H7 (cell line): ENCODE data around the gene JMJD6. TPM values are rescaled to one million over a fixed set of nuclear protein-coding genes. Genes with fewer than 3 reads are reported as not detected.

Experiments used
- DNase-seq: peaks from one replicate; pipeline ENCODE4 v3.0.0; 2012
- H3K27me3 ChIP-seq: 2 replicates; pipeline ENCODE4 v1.6.0; 2011; ENCODE audit warnings: mild to moderate bottlenecking, low read length; ENCODE audit not compliant: control insufficient read depth, insufficient read depth
- H3K36me3 ChIP-seq: replicated peaks from 2 replicates; pipeline ENCODE4 v1.5.1; 2011; ENCODE audit warnings: low read length; ENCODE audit not compliant: control insufficient read depth, insufficient read depth
- H3K4me3 ChIP-seq: 2 replicates; pipeline ENCODE4 v1.5.1; 2011; ENCODE audit warnings: low read depth, mild to moderate bottlenecking, control low read depth, low read length, moderate library complexity; ENCODE audit not compliant: insufficient read depth
- total RNA-seq: library from RNA; depleted of rRNA; stranded (reverse); fragments of >200 nt; shearing (Covaris generic); gene quantifications from 2 replicates; pipeline ENCODE4 v1.2.3, GENCODE V29; 2014; rRNA removed

Gene JMJD6
- total RNA-seq, 1 experiment from 2014 or later: 16.8 TPM

- Histone ChIP-seq H3K27me3 (no peaks in the 10 kb centered on the region), H3K36me3 (no peaks in the 10 kb centered on the region), H3K4me3 (no peak overlapping the region)
- no peak for DNase-seq
These were observed 52.7 kb downstream of the JMJD6 start for GRCh38 chr17:76673729-76674128.

GRCh38 chr17:76672892-76673291, 53.5 kb downstream of the JMJD6 start:
- no peak for DNase-seq
- Histone ChIP-seq H3K27me3 (no peaks in the 10 kb centered on the region), H3K36me3 (no peaks in the 10 kb centered on the region), H3K4me3 (no peak overlapping the region)

GRCh38 chr17:76672270-76672851, 54.0 kb downstream of the JMJD6 start:
- Histone ChIP-seq H3K27me3 (no peaks in the 10 kb centered on the region), H3K4me3 (peak overlapping the region; percentile 68), H3K36me3 (no peaks in the 10 kb centered on the region)
- DNase-seq: peak; percentile 11

GRCh38 chr17:76671912-76672262, 54.5 kb downstream of the JMJD6 start:
- H3K27me3 ChIP-seq: no peaks in the 10 kb centered on the region
- no peak for DNase-seq
- H3K4me3 ChIP-seq: peak overlapping the region; percentile 68
- no peaks in the 10 kb centered on the region for H3K36me3 ChIP-seq

- H3K36me3 ChIP-seq: no peaks in the 10 kb centered on the region
- DNase-seq: peak; percentile 99
- no peaks in the 10 kb centered on the region for H3K27me3 ChIP-seq
- H3K4me3 ChIP-seq: peak overlapping the region; percentile 68
These were observed 55.1 kb downstream of the JMJD6 start for GRCh38 chr17:76671123-76671911.

GRCh38 chr17:76670718-76671122, 55.7 kb downstream of the JMJD6 start:
- DNase-seq: peak; percentile 28
- H3K36me3 ChIP-seq: no peaks in the 10 kb centered on the region
- peak overlapping the region; percentile 46; the same call in 1 of the 2 replicates for H3K4me3 ChIP-seq
- H3K27me3 ChIP-seq: no peaks in the 10 kb centered on the region

- H3K36me3 ChIP-seq: no peaks in the 10 kb centered on the region
- DNase-seq: no peak
- H3K4me3 ChIP-seq: no peak overlapping the region
- no peaks in the 10 kb centered on the region for H3K27me3 ChIP-seq
These were observed 56.2 kb downstream of the JMJD6 start for GRCh38 chr17:76670020-76670717.

Other genes starting within 250 kb of the JMJD6 start
- gene RHBDF2, start 225.2 kb downstream of the JMJD6 start, total RNA-seq: 23.0 and 34.3 TPM in 2 replicates
- gene CYGB, start 188.9 kb downstream of the JMJD6 start, total RNA-seq: 1.4 and 3.5 TPM in 2 replicates
- 0.70 and 0.83 TPM in 2 replicates for gene PRCD, start 186.6 kb downstream of the JMJD6 start, total RNA-seq
- 1.7 and 2.4 TPM in 2 replicates for gene ST6GALNAC2, start 140.7 kb downstream of the JMJD6 start, total RNA-seq
- not detected in 2 replicates for gene ST6GALNAC1, start 82.8 kb downstream of the JMJD6 start, total RNA-seq
- 38.2 and 59.3 TPM in 2 replicates for gene MXRA7, start 15.6 kb downstream of the JMJD6 start, total RNA-seq
- gene METTL23, start 233 bp upstream of the JMJD6 start, total RNA-seq: 50.0 and 54.4 TPM in 2 replicates
- 327 and 489 TPM in 2 replicates for gene SRSF2, start 10.7 kb upstream of the JMJD6 start, total RNA-seq
- gene MFSD11, start 11.5 kb upstream of the JMJD6 start, total RNA-seq: 11.1 and 16.5 TPM in 2 replicates
- gene MGAT5B, start 141.8 kb upstream of the JMJD6 start, total RNA-seq: 3.7 and 4.2 TPM in 2 replicates